Spleen (tissue), 7 donors: ENCODE data around the gene SLC2A9.

Source experiments
- POLR2A ChIP-seq, 3 donors: fragments of 450-650 bp; IDR thresholded peaks; one replicate each; pipeline ENCODE4 v1.5.1; 2017; ENCODE audit warnings: antibody characterized with exemption in 3 of 3, mild to moderate bottlenecking in 1 of 3
- POLR2AphosphoS5 ChIP-seq, 3 donors: sonication (generic); formaldehyde crosslinking; IDR thresholded peaks; one replicate each; pipeline ENCODE4 v1.5.1; 2017; ENCODE audit warnings: antibody characterized with exemption in 3 of 3
- TF ChIP-seq, protein P1 (sequence below), 11 experiments: fragments of 200-600 bp in 7 of 11; fragments of 450-650 bp in 4 of 11; sonication (generic) in 4 of 11; IDR thresholded peaks in 8 of 11; conservative IDR thresholded peaks in 3 of 11; 1 replicate in 7 of 11; 2 replicates in 4 of 11; pipeline versions ENCODE4 v1.4.0 to v1.8.0; 2016 to 2021; ENCODE audit warnings: antibody characterized with exemption in 11 of 11, inconsistent platforms in 4 of 11, mild to moderate bottlenecking in 1 of 11
- donor health status: DM: no; HTN: no; CAD: no; lungs with moderate emphysema.
- donor health status: DM: no; HTN: no; CAD: no.
- donor health status: DM: no; HTN: no; CAD: no.

DNA sequence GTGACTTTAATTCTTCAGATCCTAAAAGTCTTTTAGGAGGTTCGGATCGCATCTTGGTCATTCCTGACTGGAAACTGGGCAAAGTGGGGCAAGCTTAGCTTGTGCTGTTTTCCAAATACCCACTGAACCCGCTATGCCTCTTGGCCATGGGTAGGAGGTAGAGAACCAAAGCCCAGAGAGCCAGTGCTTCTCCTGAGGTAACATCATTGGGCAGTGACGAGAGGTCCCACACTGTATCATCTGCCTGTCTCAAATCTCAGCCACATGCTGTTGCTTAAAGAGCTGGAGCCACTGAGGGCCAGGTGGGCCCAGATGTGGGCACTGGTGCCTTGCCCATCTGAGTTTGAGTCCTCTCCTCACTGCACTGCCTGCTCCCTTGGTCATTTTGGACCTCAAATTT is 68.2 kb downstream of the SLC2A9 start:
- TF ChIP-seq POLR2A (IDR thresholded peaks at IDR 0.05) (no peak), POLR2AphosphoS5 (IDR thresholded peaks at IDR 0.05) (no peak)
- TF ChIP-seq, protein P1, sequence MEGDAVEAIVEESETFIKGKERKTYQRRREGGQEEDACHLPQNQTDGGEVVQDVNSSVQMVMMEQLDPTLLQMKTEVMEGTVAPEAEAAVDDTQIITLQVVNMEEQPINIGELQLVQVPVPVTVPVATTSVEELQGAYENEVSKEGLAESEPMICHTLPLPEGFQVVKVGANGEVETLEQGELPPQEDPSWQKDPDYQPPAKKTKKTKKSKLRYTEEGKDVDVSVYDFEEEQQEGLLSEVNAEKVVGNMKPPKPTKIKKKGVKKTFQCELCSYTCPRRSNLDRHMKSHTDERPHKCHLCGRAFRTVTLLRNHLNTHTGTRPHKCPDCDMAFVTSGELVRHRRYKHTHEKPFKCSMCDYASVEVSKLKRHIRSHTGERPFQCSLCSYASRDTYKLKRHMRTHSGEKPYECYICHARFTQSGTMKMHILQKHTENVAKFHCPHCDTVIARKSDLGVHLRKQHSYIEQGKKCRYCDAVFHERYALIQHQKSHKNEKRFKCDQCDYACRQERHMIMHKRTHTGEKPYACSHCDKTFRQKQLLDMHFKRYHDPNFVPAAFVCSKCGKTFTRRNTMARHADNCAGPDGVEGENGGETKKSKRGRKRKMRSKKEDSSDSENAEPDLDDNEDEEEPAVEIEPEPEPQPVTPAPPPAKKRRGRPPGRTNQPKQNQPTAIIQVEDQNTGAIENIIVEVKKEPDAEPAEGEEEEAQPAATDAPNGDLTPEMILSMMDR (IDR thresholded peaks at IDR 0.05 in 8 of 11, conservative IDR thresholded peaks at IDR 0.05 in 3 of 11) = no peak
